HG03064 (cell line): ENCODE results near the gene POLN.

ENCODE experiments used
- ATAC-seq: cut with Tn5 transposase; IDR thresholded peaks from one replicate; pipeline ENCODE4 v1.9.1; 2021; ENCODE audit warnings: low read depth; ENCODE audit not compliant: unreplicated experiment

Gene POLN

GRCh38 chr4:2252530-2253091 lies 10.7 kb upstream of the POLN start:
- ATAC-seq: no peak

DNA sequence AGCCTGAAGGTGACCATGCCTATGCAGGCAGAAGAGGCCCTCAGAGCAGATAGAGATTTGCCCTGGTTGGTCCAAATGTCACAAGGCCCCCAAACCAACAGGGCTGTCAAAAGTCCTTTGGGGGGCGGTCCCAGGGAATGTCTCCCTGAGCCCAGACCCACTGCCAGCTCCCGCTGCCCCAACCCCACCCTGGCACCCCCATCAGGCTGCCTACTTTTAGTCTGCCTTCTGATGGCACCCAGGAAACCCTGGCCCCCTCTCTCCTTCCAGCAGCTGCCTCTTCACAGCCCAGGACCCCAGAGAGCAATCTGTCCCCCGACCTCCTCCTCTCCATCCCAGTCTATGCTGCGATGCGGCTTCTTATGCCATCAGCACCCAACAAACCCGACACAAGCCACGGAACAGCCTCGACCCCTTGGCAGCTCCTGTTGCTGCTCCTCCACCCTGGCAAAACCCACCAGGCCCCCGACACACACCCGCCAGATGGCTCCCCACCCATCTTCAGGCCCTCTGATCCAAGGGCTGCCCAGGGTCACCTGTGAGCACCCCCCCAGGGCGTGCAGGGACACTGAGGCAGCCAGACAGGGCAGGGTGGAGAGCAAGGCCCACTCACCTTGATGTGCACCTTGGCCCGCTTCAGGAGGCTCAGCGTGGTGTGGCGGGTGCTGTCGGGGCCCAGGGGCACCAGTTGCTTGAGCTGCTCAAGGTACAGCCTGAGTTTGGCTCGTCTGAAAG lies 10.0 kb upstream of the POLN start:
- no peak for ATAC-seq

- ATAC-seq: no peak
These were observed 9.3 kb upstream of the POLN start for GRCh38 chr4:2251073-2251794.

- ATAC-seq: no peak
These were observed 8.6 kb upstream of the POLN start for GRCh38 chr4:2250357-2251072.

DNA sequence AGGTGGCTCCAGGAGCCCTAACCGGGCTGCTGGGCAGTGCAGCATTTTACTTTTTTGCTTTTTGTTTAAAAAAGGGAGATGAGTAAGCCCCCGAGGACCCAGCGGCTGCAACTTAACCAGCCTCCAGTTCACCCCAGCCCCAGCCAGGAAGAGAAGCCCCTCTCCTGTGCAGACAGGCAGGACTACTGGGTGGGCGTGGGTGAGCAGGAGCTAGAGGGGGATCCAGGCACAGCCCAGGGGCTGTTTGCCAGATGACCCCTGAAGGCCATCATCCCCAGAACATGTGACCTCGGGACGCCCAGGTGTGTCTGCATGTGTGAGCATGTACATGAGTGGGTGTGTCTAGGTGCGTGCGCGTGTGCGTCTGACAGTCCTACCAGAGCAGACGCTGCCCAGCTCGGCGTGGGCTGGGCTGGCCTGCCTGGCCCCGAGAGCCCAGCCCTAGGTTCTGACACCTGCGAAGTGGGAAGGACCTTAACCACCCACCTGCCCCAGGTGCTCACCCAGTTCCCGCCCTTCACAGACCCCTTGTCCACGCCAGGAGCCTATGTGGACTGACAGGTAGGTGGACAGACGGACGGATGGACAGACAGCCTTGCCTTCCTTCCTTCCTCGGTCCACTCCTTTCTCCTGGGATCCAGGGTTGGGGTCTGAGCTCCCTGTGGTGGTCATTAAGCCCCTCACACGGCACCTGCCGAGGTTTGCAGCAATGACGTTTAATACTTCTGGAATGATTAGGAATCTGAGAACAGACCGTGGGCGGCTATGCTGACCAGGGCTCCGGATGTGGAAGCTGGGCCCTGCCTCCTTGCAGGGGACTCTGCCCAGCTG lies 7.8 kb upstream of the POLN start:
- no peak for ATAC-seq

GRCh38 chr4:2248821-2249261 lies 6.9 kb upstream of the POLN start:
- ATAC-seq: no peak

GRCh38 chr4:2248044-2248780 lies 6.3 kb upstream of the POLN start:
- ATAC-seq: no peak

- ATAC-seq: no peak
These were observed 5.5 kb upstream of the POLN start for GRCh38 chr4:2247128-2248043.

DNA sequence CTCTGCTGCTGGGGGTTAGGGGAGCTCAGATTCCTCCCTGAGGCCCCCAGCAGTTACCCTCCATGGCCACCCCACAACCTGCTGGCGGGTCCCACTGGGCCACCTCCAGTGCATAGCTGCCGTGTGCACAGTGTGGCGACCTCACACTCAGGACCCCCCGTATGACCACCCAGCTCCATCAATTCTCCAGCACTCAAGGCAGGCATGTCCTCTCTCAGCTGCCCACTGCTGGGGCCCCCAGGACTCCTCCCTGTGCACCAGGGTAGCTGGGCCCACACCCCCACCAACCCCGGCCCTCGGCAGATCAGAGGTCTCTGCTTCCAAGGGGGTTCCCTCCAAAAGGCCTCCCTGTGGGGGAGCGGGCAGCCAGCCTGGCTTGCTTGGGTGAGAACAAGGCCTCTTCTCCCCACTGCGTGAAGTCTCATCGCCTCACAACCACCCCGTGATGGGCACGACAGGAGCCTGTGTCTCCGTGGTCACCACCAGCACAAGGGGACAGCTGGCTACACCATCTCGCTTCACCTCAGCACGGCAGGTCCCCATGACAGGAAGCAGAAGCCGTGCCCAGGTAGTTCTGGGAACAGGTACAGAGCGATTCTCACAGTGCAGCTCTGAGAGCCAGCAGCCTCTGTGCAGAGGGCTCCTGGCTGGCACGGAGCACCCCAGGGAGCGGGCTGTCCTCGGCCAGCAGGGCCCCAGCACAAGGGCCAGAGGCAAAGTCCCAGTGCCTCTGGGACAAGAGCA lies 4.6 kb upstream of the POLN start:
- no peak for ATAC-seq

GRCh38 chr4:2245787-2246275 lies 3.9 kb upstream of the POLN start:
- no peak for ATAC-seq

- no peak for ATAC-seq
These were observed 3.3 kb upstream of the POLN start for GRCh38 chr4:2245057-2245786.

DNA sequence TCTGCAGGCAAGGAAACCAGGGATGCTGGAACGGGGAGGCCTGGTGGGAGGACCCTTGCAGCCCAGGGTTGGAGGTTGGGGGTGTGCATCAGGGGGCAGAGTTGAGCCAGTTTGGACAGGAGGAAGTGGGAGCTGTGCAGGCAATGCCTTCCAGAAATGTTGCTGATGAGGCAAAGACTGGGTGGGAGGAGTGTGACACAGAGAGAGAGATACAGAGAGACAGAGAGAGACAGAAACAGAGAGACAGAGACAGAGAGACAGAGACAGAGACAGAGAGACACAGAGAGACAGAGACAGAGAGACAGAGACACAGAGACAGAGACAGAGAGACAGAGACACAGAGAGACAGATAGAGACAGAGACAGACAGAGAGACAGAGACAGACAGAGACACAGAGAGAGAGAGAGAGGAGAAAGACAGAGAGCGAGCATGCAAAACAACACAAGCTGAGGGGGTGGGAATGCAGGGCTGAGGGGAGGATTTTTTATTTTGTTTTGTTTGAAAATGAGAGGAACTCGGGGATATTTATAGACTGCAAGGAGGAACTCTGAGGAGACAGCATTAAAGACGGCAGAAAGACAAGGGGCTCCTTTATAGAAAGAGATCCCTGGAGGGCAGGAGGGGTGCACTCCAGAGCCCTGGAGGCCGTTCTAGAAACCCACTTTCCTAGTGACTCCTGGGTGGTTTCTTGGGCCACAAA lies 1.9 kb upstream of the POLN start:
- ATAC-seq: no peak

DNA sequence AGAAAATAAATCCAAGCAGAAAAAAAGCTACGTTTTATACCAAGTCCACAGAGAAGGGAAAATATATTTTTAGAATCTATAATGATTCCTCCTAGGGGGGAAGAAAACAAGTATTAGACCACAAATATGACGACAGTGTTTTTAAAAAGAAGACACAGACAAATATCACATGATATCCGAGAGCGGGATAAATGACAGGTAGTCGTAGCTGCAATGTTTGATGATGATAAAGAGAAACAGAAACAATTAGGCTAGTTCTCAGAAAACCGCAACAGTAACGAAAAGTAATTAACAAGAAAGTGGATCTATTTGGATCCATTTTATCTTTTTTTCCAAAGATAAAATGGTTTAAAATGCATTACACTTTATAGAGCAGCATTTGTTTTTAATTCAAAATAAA lies 918 bp downstream of the POLN start:
- no peak for ATAC-seq

DNA sequence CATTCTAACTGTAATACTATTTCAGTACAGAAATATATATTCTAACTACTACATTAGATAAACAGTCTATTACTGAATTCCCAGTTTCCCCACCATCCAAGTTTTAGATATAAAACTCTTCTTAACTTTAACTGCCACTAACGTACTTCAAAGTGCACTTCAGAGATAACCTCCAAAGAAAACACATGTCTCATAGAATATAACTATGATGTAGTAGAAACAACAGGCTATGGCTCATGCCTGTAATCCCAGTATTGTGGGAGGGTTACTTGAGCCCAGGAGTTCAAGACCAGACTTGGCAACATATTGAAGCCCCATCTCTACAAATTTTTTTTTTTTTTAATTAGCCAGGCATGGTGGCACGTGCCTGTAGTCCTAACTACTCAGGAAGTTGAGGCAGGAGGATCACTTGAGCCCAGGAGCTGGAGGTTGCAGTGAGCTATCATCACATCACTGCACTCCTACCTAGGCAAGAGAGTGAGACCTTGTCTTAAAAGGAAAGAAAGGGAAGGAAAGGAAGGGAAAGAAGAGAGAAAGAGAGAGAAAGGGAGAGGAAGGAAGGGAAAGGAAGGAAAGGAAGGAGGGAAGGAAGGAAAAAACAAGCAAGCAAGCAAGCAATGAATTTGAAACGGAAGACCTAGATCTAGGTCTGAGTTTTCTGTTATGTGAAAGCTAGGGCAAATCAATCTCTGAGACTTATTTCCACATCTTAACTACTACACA lies 4.8 kb downstream of the POLN start:
- ATAC-seq: no peak

- ATAC-seq: no peak
These were observed 10.8 kb downstream of the POLN start for GRCh38 chr4:2231082-2231481.

DNA sequence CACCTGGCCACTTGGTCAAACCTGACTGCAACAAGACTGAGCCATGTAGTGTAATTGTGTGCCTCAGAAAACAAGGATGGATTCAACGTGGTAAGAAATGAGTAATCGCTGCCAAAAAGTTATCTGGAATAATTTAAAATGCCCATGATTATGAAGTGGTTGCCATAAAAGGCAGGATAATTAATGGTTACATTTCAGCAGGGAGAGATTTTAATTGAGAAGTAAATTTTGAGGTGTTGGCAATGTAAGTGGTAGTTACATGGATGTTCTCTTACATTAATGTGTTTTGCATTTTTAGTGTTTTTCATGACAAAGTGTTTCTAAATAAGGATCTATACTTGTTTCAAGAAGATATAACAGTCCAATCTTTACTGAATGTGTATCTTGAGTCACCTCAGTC lies 15.7 kb downstream of the POLN start:
- ATAC-seq: no peak
